ENCODE data around the gene TMEM59.

Gene TMEM59

GRCh38 chr1:53984726-53985125, 68.3 kb downstream of the TMEM59 start:
- no peak overlapping the region for H3K4me3 ChIP-seq (ENCODE audit: control insufficient read depth, low read depth, low read length)
- TF ChIP-seq CTCF (IDR thresholded peaks at IDR 0.05; ENCODE audit: control insufficient read depth, insufficient read depth, low read depth, low read length, missing control alignments), result no peak
- DNase-seq (ENCODE audit: low read depth), result no peak

GRCh38 chr1:53982763-53983104, 70.3 kb downstream of the TMEM59 start:
- H3K4me3 ChIP-seq (ENCODE audit: control insufficient read depth, low read depth, low read length), result peak overlapping the region; percentile 30
- TF ChIP-seq CTCF (IDR thresholded peaks at IDR 0.05; ENCODE audit: control insufficient read depth, insufficient read depth, low read depth, low read length, missing control alignments), result no peak
- DNase-seq (ENCODE audit: low read depth), result no peak

GRCh38 chr1:53982034-53982762, 70.8 kb downstream of the TMEM59 start:
- TF ChIP-seq CTCF (IDR thresholded peaks at IDR 0.05; ENCODE audit: control insufficient read depth, insufficient read depth, low read depth, low read length, missing control alignments), result no peak
- no peak for DNase-seq (ENCODE audit: low read depth)
- peak overlapping the region; percentile 30 for H3K4me3 ChIP-seq (ENCODE audit: control insufficient read depth, low read depth, low read length)

GRCh38 chr1:53981220-53981619, 71.8 kb downstream of the TMEM59 start:
- no peak overlapping the region for H3K4me3 ChIP-seq (ENCODE audit: control insufficient read depth, low read depth, low read length)
- no peak for TF ChIP-seq CTCF (IDR thresholded peaks at IDR 0.05; ENCODE audit: control insufficient read depth, insufficient read depth, low read depth, low read length, missing control alignments)
- DNase-seq (ENCODE audit: low read depth), result no peak

- TF ChIP-seq CTCF (IDR thresholded peaks at IDR 0.05; ENCODE audit: control insufficient read depth, insufficient read depth, low read depth, low read length, missing control alignments), result no peak
- H3K4me3 ChIP-seq (ENCODE audit: control insufficient read depth, low read depth, low read length), result no peak overlapping the region
- DNase-seq (ENCODE audit: low read depth), result no peak
Measured at GRCh38 chr1:53979712-53980450, 73.1 kb downstream of the TMEM59 start.
